Measurements from ENCODE around the gene EPN1. TPM values are rescaled to one million over a fixed set of nuclear protein-coding genes. Genes with fewer than 3 reads are reported as not detected.

The EPN1 gene
- total and polyA plus RNA-seq, 4 donors: 66.8 to 87.8 (median 71.6) TPM

DNA sequence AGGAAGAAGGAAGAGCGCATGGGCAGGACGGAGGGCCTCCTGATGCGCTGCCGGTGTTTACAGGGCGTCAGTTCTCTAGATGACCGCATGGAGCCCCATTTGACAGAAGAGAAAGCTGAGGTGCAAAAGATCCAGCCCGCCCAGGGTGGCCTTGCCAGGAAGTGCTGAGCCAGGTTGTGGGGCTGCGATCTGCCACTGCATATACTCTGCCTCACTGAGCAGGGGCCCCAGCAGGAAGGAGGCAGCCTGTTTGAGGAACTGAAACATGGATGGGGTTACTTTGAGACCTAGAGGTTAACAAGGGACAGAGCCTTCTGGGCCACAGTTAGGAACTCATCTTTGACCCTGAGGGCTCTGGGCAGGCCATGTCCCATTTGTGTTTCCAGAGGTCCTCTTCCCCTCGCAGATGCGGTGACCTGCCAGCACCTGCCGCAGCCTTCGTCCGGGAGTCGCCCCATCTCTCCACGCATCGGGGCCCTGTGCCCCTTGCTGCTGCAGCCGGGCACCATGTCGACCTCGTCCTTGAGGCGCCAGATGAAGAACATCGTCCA, 3.2 kb downstream of the EPN1 start:
- peak in 1 of 2 donors; percentile 82 for DNase-seq
- Histone ChIP-seq H3K27ac (ENCODE audit: low read depth in 1 of 2, low read length in 2 of 2) (no peak overlapping the region), H3K36me3 (ENCODE audit: control insufficient read depth in 1 of 2, insufficient read depth in 2 of 2, low read length in 1 of 2) (no peaks in the 10 kb centered on the region), H3K4me3 (ENCODE audit: low read length in 2 of 2) (no peak overlapping the region), H3K4me1 (ENCODE audit: control insufficient read depth in 1 of 2, insufficient read depth in 2 of 2, low read length in 2 of 2) (no peaks in the 10 kb centered on the region), H3K27me3 (ENCODE audit: control insufficient read depth in 1 of 2, insufficient read depth in 2 of 2, low read length in 1 of 2) (no peaks in the 10 kb centered on the region), H3K9me3 (ENCODE audit: control insufficient read depth, low read length) (no peaks in the 10 kb centered on the region)
- intact Hi-C loops (cut with DNase I): no loop called here
- no peak for ATAC-seq (ENCODE audit: low FRiP score)
- WGBS, 2 donors: 89 to 92% methylated on average over 21 of the region's 21 CpGs

DNA sequence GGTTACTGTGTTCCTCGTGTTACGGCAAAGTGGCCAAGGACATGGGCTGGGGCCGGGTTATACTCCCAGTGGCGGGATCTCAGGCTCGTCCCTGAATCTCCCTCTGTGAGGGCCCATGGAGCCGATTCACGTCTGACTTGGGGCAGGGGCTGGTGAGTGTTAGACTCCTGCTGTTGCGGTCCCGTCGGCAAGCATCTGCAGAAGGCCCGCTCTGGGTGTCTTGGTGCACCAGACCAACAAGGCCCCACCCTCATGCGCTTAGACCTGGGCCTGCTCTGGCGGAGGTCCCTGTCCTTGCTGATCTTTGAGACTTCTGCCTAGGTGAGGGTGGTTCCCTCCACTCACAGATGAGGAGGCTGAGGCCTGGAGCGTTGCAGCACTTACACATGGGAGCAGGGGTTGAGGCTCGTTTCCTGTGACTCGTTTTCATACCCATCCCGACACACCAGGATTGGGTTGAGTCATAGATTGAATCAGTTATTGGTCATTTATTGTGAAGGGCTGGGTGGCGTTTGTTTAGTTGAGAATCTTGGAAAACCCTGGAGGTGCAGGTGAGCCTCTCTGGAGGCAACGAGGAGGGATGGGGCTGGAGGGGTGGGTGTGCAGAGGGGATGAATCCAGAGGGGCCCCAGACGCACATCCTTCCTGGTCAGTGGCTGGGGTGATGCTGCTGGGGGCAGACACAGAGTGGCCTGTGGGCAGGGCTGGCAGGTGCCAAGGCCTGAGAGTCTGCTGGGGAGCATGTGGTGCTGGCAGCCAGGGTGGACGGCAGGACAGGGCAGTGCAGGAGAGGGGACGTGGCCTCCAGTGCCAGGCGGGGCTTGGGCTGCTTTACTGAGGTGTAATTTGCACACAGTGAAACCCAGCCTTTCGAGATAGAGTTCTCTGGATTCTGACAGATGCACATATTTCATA, 4.6 kb downstream of the EPN1 start:
- H3K4me3 ChIP-seq (ENCODE audit: low read length in 2 of 2): no peak overlapping the region
- no peaks in the 10 kb centered on the region for H3K9me3 ChIP-seq (ENCODE audit: control insufficient read depth, low read length)
- H3K27ac ChIP-seq (ENCODE audit: low read depth in 1 of 2, low read length in 2 of 2): no peak overlapping the region
- H3K36me3 ChIP-seq (ENCODE audit: control insufficient read depth in 1 of 2, insufficient read depth in 2 of 2, low read length in 1 of 2): no peaks in the 10 kb centered on the region
- no peaks in the 10 kb centered on the region for H3K27me3 ChIP-seq (ENCODE audit: control insufficient read depth in 1 of 2, insufficient read depth in 2 of 2, low read length in 1 of 2)
- no peak for ATAC-seq (ENCODE audit: low FRiP score)
- intact Hi-C loops (cut with DNase I): no loop called here
- DNase-seq: no peak
- no peaks in the 10 kb centered on the region for H3K4me1 ChIP-seq (ENCODE audit: control insufficient read depth in 1 of 2, insufficient read depth in 2 of 2, low read length in 2 of 2)
- WGBS, 2 donors: 86 to 88% methylated on average over 23 to 24 of the region's 24 CpGs

DNA sequence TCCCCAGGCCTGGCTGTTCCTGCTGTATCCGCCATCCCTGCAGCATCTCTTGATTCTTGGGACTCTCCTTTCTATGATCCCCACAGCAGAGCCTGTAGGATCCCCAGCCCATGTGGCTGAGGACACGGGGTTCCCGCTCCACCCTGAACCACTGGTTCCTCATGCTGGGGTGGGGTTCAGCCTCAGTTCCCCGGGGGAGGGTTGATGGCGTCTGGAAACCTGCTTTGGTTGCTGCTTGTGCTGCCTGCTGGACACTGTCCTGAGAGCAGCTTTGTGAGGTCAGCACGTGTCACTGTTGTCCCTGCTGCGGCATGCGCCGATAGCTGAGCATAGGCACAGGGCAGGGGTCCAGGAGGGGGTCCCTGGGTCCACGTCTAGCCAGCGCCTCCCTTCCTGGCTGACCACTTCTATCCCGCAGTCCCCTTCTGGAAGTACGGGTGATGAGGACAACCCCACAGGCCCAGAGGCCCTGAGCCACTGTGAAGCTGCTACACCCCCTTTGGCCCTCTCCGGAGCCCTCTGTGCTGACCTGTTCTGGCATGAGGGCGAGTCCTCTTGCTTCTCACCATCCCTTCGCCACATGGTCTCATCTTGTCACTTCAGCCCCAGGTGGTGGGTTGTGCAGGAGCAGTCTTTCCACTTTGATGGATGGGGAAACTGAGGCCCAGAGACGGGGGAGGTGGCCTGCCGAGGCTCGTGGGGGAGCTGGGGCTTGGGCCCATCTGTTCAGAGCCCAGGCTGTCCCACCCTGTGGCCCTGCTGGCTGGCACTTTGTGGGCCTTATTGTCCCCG, 5.5 kb downstream of the EPN1 start:
- Histone ChIP-seq H3K27ac (ENCODE audit: low read depth in 1 of 2, low read length in 2 of 2) (no peak overlapping the region), H3K36me3 (ENCODE audit: control insufficient read depth in 1 of 2, insufficient read depth in 2 of 2, low read length in 1 of 2) (no peaks in the 10 kb centered on the region), H3K9me3 (ENCODE audit: control insufficient read depth, low read length) (no peaks in the 10 kb centered on the region), H3K4me3 (ENCODE audit: low read length in 2 of 2) (no peak overlapping the region), H3K4me1 (ENCODE audit: control insufficient read depth in 1 of 2, insufficient read depth in 2 of 2, low read length in 2 of 2) (no peaks in the 10 kb centered on the region), H3K27me3 (ENCODE audit: control insufficient read depth in 1 of 2, insufficient read depth in 2 of 2, low read length in 1 of 2) (no peaks in the 10 kb centered on the region)
- ATAC-seq (ENCODE audit: low FRiP score): no peak
- intact Hi-C loops (cut with DNase I): no loop called here
- WGBS, 2 donors: 90 to 92% methylated on average over 19 to 20 of the region's 20 CpGs
- DNase-seq: peak in 1 of 2 donors; percentile 63

DNA sequence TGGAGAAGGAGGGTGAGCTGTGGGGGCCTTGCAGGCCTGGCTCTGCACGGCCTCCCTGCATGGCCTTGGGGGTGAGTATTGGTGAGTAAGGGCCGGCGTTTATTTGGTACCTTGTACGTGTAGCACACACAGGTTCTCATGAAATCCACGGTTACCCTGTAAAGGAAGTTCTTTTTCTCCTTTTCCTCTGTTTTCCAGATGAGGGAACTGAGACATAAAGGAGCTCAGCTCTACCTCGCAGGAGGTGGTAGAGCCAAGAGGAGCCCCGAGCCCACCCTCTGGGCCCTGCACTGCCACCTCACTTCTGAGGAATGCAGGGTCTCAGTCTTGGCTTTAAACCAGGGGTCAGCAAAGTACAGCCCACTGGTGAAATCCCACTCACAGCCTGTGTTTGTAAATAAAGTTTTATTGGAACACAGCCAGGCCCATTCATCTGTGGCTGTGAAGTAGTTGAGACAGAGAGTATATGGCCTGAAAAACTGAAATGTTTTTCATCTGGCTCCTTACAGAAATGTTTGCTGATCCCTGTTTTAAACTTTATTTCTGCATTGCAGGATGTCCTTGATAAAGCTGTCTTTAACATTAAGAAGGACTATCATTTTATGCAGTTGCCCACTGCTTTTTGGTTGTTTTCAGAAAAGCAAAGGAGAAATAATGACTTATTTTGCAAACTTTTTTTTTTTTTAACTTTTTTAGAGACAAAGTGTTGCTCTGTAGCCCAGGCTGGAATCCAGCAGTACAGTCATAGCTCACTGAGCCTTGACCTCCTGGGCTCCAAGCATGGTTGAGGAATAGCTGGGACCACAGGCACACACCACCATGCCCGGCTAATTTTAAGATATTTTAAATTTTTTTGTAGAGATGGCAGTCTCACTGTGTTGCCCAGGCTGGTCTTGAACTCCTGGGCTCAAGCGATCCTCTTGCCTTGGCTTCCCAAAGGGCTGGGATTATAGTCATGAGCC, 6.4 kb downstream of the EPN1 start:
- Histone ChIP-seq H3K9me3 (ENCODE audit: control insufficient read depth, low read length) (no peaks in the 10 kb centered on the region), H3K27me3 (ENCODE audit: control insufficient read depth in 1 of 2, insufficient read depth in 2 of 2, low read length in 1 of 2) (no peaks in the 10 kb centered on the region), H3K4me1 (ENCODE audit: control insufficient read depth in 1 of 2, insufficient read depth in 2 of 2, low read length in 2 of 2) (no peaks in the 10 kb centered on the region), H3K4me3 (ENCODE audit: low read length in 2 of 2) (no peak overlapping the region), H3K36me3 (ENCODE audit: control insufficient read depth in 1 of 2, insufficient read depth in 2 of 2, low read length in 1 of 2) (no peaks in the 10 kb centered on the region), H3K27ac (ENCODE audit: low read depth in 1 of 2, low read length in 2 of 2) (no peak overlapping the region)
- DNase-seq (no peak), ATAC-seq (ENCODE audit: low FRiP score) (no peak)
- intact Hi-C loops (cut with DNase I): no loop called here
- 76 to 78% methylated on average over 9 of the region's 9 CpGs for WGBS, 2 donors

DNA sequence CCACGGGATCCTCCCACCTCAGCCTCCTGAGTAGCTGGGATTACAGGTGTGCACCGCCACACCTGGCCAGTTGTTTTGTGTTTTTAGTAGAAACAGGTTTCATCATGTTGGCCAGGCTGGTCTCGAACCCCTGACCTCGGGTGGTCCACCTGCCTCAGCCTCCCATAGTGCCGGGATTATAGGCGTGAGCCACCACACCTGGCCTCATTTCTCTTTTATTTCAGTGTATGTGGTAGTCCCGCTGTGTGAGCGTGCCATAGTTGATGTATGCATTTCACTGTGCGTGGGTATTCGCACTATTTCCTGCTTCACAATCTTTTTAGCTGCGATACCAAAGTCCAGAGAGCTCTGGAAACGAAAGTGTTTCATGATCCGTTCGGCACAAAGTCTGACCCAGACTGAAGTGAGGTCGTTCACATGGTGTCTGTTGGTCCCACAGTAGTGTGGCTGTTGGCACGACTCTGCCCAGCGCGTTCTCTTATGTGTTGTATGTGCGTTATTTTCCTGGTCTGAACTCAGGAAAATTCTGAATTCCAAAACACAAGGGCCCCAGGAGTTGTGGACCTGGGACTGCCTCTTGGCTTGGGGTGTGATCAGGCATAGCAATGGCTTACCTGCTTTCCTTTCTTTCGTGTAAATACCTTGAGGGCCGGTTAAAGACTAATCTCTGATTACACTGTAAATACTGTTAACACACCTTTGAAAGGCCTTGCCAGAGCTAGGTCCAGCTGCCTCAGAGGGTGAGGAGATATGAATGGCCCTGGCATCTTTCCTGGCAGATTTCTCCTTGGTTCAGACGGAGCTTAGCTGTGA, 8.6 kb downstream of the EPN1 start:
- no peak overlapping the region for H3K4me3 ChIP-seq (ENCODE audit: low read length in 2 of 2)
- 89 to 90% methylated on average over 22 of the region's 22 CpGs for WGBS, 2 donors
- no peak overlapping the region for H3K27ac ChIP-seq (ENCODE audit: low read depth in 1 of 2, low read length in 2 of 2)
- intact Hi-C loops (cut with DNase I): no loop called here
- H3K36me3 ChIP-seq (ENCODE audit: control insufficient read depth in 1 of 2, insufficient read depth in 2 of 2, low read length in 1 of 2): no peaks in the 10 kb centered on the region
- no peaks in the 10 kb centered on the region for H3K4me1 ChIP-seq (ENCODE audit: control insufficient read depth in 1 of 2, insufficient read depth in 2 of 2, low read length in 2 of 2)
- no peaks in the 10 kb centered on the region for H3K9me3 ChIP-seq (ENCODE audit: control insufficient read depth, low read length)
- DNase-seq (no peak), ATAC-seq (ENCODE audit: low FRiP score) (no peak)
- H3K27me3 ChIP-seq (ENCODE audit: control insufficient read depth in 1 of 2, insufficient read depth in 2 of 2, low read length in 1 of 2): no peaks in the 10 kb centered on the region

DNA sequence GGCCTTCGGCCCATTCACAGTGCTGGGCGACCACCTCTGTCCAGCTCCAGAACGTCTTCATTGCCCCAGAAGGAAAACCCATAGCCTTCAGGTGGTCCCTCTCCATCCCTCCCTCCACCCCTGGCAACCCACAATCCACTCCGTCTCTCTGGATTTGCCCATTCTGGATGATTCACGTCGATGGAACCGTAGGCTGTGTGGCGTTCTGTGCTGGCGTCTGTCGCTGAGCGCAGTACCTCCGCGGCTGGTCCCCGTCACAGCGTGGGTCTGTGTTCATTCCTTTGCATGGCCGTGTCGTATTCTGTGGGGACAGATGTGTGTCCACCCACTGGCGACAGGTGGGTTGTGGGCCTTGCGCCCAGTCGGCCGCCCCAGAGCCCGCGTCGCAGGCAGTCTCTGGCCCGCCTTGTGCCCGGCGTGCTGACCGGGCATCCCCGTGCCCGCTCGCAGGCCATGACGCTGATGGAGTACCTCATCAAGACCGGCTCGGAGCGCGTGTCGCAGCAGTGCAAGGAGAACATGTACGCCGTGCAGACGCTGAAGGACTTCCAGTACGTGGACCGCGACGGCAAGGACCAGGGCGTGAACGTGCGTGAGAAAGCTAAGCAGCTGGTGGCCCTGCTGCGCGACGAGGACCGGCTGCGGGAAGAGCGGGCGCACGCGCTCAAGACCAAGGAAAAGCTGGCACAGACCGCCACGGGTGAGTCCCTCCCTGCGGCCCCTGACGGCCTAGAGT, 10.1 kb downstream of the EPN1 start:
- Histone ChIP-seq H3K36me3 (ENCODE audit: control insufficient read depth in 1 of 2, insufficient read depth in 2 of 2, low read length in 1 of 2) (peaks cover 0 to 8% of the 10 kb centered on the region in 2 donors), H3K4me3 (ENCODE audit: low read length in 2 of 2) (no peak overlapping the region), H3K27me3 (ENCODE audit: control insufficient read depth in 1 of 2, insufficient read depth in 2 of 2, low read length in 1 of 2) (no peaks in the 10 kb centered on the region), H3K9me3 (ENCODE audit: control insufficient read depth, low read length) (no peaks in the 10 kb centered on the region), H3K4me1 (ENCODE audit: control insufficient read depth in 1 of 2, insufficient read depth in 2 of 2, low read length in 2 of 2) (no peaks in the 10 kb centered on the region), H3K27ac (ENCODE audit: low read depth in 1 of 2, low read length in 2 of 2) (no peak overlapping the region)
- WGBS, 2 donors: 95% methylated on average over 60 of the region's 60 CpGs
- ATAC-seq (ENCODE audit: low FRiP score): no peak
- DNase-seq: peak; percentile 40 to 69
- intact Hi-C loops (cut with DNase I): no loop called here

DNA sequence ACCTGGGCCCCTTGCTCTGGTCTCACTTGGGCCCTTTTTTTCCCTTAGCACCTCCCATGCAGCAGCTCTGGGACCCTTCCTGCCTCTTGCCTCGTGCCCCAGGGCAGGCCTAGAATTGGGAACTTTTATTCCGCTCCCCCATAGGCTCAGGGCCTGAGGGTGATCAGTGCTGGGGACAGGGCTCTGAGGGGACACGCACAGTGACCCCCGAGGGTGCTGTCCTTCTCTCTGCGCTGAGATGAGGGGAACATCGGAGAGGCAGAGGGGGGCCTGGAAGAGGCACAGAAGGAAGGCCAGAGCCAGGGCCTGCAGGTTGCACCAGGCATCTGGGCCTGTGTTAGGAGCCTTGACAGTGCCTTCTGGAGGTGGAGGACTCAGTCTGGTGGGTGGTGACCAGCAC, 10.8 kb downstream of the EPN1 start:
- no peak for ATAC-seq (ENCODE audit: low FRiP score)
- Histone ChIP-seq H3K36me3 (ENCODE audit: control insufficient read depth in 1 of 2, insufficient read depth in 2 of 2, low read length in 1 of 2) (peaks cover 0 to 13% of the 10 kb centered on the region in 2 donors), H3K27me3 (ENCODE audit: control insufficient read depth in 1 of 2, insufficient read depth in 2 of 2, low read length in 1 of 2) (no peaks in the 10 kb centered on the region), H3K4me3 (ENCODE audit: low read length in 2 of 2) (no peak overlapping the region), H3K9me3 (ENCODE audit: control insufficient read depth, low read length) (no peaks in the 10 kb centered on the region), H3K4me1 (ENCODE audit: control insufficient read depth in 1 of 2, insufficient read depth in 2 of 2, low read length in 2 of 2) (no peaks in the 10 kb centered on the region), H3K27ac (ENCODE audit: low read depth in 1 of 2, low read length in 2 of 2) (no peak overlapping the region)
- WGBS, 2 donors: 95 to 96% methylated on average over 6 of the region's 6 CpGs
- DNase-seq: no peak
- intact Hi-C loops (cut with DNase I): no loop called here
